HepG2 (cell line): Measurements from ENCODE around the gene KMT2A. TPM values are rescaled to one million over a fixed set of nuclear protein-coding genes. Genes with fewer than 3 reads are reported as not detected.

Experiments
- BORCS8-MEF2B ChIP-seq: sonication (generic); formaldehyde crosslinking; IDR thresholded peaks from 2 replicates; pipeline ENCODE4 v1.8.0; 2022; ENCODE audit warnings: mild to moderate bottlenecking, missing genetic modification reagents
- DR1 ChIP-seq: sonication (generic); formaldehyde crosslinking; IDR thresholded peaks from 2 replicates; pipeline ENCODE4 v1.8.0; 2021; ENCODE audit warnings: mild to moderate bottlenecking, missing genetic modification reagents, inconsistent platforms
- ETV5 ChIP-seq: IDR thresholded peaks from 2 replicates; pipeline ENCODE4 v1.6.1; 2018; ENCODE audit warnings: missing biosample characterization, missing genetic modification reagents, inconsistent platforms, borderline replicate concordance
- GRHL1 ChIP-seq: sonication (generic); formaldehyde crosslinking; conservative IDR thresholded peaks from 2 replicates; pipeline ENCODE4 v1.8.0; 2022; ENCODE audit warnings: missing genetic modification reagents
- HNF1B ChIP-seq: sonication (generic); formaldehyde crosslinking; IDR thresholded peaks from 2 replicates; pipeline ENCODE4 v1.5.1; 2020; ENCODE audit warnings: mild to moderate bottlenecking, moderate library complexity, missing genetic modification reagents
- MXD3 ChIP-seq: IDR thresholded peaks from 2 replicates; pipeline ENCODE4 v1.6.1; 2016; ENCODE audit warnings: mild to moderate bottlenecking, missing biosample characterization, missing genetic modification reagents
- PBX2 ChIP-seq: IDR thresholded peaks from 2 replicates; pipeline ENCODE4 v1.6.1; 2016; ENCODE audit warnings: control low read depth
- SATB2 ChIP-seq: sonication (generic); formaldehyde crosslinking; IDR thresholded peaks from 2 replicates; pipeline ENCODE4 v1.5.0; 2020; ENCODE audit warnings: missing genetic modification reagents
- SKI ChIP-seq: fragments of 450-650 bp; IDR thresholded peaks from one replicate; pipeline ENCODE4 v1.6.1; 2018; ENCODE audit warnings: mild to moderate bottlenecking; ENCODE audit not compliant: partially characterized antibody
- SOX6 ChIP-seq, 2 experiments: fragments of 450-650 bp in 1 of 2; sonication (generic) in 1 of 2; formaldehyde crosslinking in 1 of 2; IDR thresholded peaks; 2 replicates each; pipeline versions ENCODE4 v1.4.0 to v1.6.1; 2017 to 2020; ENCODE audit warnings: antibody characterized with exemption in 1 of 2, mild to moderate bottlenecking in 1 of 2, missing genetic modification reagents in 1 of 2
- TAF1 ChIP-seq: sonication (generic); formaldehyde crosslinking; IDR thresholded peaks from 2 replicates; pipeline ENCODE4 v1.4.0; 2020; ENCODE audit warnings: missing genetic modification reagents
- TBL1XR1 ChIP-seq: fragments of 150-350 bp; IDR thresholded peaks from 2 replicates; pipeline ENCODE4 v1.6.1; 2014; ENCODE audit warnings: borderline replicate concordance, low read length; ENCODE audit not compliant: partially characterized antibody
- TOE1 ChIP-seq: sonication (generic); formaldehyde crosslinking; IDR thresholded peaks from 2 replicates; pipeline ENCODE4 v1.4.0; 2020; ENCODE audit warnings: mild to moderate bottlenecking, missing genetic modification reagents
- ZBTB14 ChIP-seq: sonication (generic); formaldehyde crosslinking; IDR thresholded peaks from 2 replicates; pipeline ENCODE4 v1.4.0; 2020; ENCODE audit warnings: missing genetic modification reagents
- ZBTB2 ChIP-seq: sonication (generic); formaldehyde crosslinking; IDR thresholded peaks from 2 replicates; pipeline ENCODE4 v1.8.0; 2022; ENCODE audit warnings: low read depth, missing genetic modification reagents
- ZFAT ChIP-seq: sonication (generic); formaldehyde crosslinking; conservative IDR thresholded peaks from 2 replicates; pipeline ENCODE4 v1.8.1; 2023; ENCODE audit warnings: missing genetic modification reagents, inconsistent platforms
- ZFP36L2 ChIP-seq: sonication (generic); formaldehyde crosslinking; IDR thresholded peaks from 2 replicates; pipeline ENCODE4 v1.4.0; 2020; ENCODE audit warnings: missing genetic modification reagents
- ZNF136 ChIP-seq: sonication (generic); formaldehyde crosslinking; IDR thresholded peaks from 2 replicates; pipeline ENCODE4 v1.8.1; 2022; ENCODE audit warnings: low read depth, mild to moderate bottlenecking, moderate library complexity, missing genetic modification reagents
- ZNF607 ChIP-seq: sonication (generic); formaldehyde crosslinking; IDR thresholded peaks from 2 replicates; pipeline ENCODE4 v1.5.1; 2020; ENCODE audit warnings: missing genetic modification reagents, mild to moderate bottlenecking, borderline replicate concordance
- ZNF619 ChIP-seq: sonication (generic); formaldehyde crosslinking; IDR thresholded peaks from 2 replicates; pipeline ENCODE4 v1.4.0; 2020; ENCODE audit warnings: mild to moderate bottlenecking, missing genetic modification reagents
- polyA plus RNA-seq, 8 experiments: library from polyadenylated mRNA; depleted of rRNA in 3 of 8; stranded (reverse) in 7 of 8; unstranded in 1 of 8; fragments of >200 nt; fragmentation: Illumina TruSeq in 4 of 8; extraction: Trizol in 4 of 8; gene quantifications; 2 replicates each; pipeline versions ENCODE4 v1.2.1 to v1.2.3, GENCODE V29; 2011 to 2016; ENCODE audit warnings: low read depth in 4 of 8, missing spikeins in 1 of 8, mixed read lengths in 1 of 8; ENCODE audit not compliant: insufficient read depth in 1 of 8
- total RNA-seq, 5 experiments: library from RNA; depleted of rRNA; stranded (reverse); fragments of >200 nt; fragmentation: Illumina TruSeq; extraction: Trizol; gene quantifications; 2 replicates each; pipeline ENCODE4 v1.2.3, GENCODE V29; 2016; ENCODE audit warnings: low read depth in 1 of 5

The KMT2A gene
- total and polyA plus RNA-seq, 2 of the 13 experiments (the other 11 are each of a cell fraction or from before 2014, with no cell fraction given), result 12.4 to 20.0 TPM

- peak; percentile 32; the same call in 1 of the 2 replicates for TF ChIP-seq HNF1B (CRISPR knock-in tag)
- TF ChIP-seq ZNF607, result peak; percentile 60; the same call in 1 of the 2 replicates
- TF ChIP-seq ZFP36L2 (CRISPR knock-in tag), result no peak
- no peak for TF ChIP-seq ETV5 (CRISPR knock-in tag)
- peak; percentile 68 for TF ChIP-seq MXD3
- TF ChIP-seq ZNF619 (CRISPR knock-in tag), result no peak
- TF ChIP-seq ZFAT (CRISPR knock-in tag), result no peak
- TF ChIP-seq SATB2, result no peak
- TF ChIP-seq ZNF136, result no peak
- TF ChIP-seq ZBTB2 (CRISPR knock-in tag), result peak; percentile 35; the same call in 1 of the 2 replicates
- peak; percentile 55; the same call in 1 of the 2 replicates for TF ChIP-seq TAF1 (CRISPR knock-in tag)
- no peak for TF ChIP-seq TBL1XR1
- TF ChIP-seq BORCS8-MEF2B, result peak; percentile 31
- no peak for TF ChIP-seq TOE1 (CRISPR knock-in tag)
- no peak for TF ChIP-seq DR1 (CRISPR knock-in tag)
- no peak for TF ChIP-seq SKI
- no peak for TF ChIP-seq PBX2 (CRISPR knock-in tag)
- TF ChIP-seq GRHL1 (CRISPR knock-in tag), result no peak
- no peak for TF ChIP-seq SOX6 (IDR thresholded peaks at IDR 0.05)
- peak; percentile 55; the same call in 1 of the 2 replicates for TF ChIP-seq SOX6 (CRISPR knock-in tag; IDR thresholded peaks at IDR 0.05)
- peak; percentile 48; the same call in 1 of the 2 replicates for TF ChIP-seq ZBTB14 (CRISPR knock-in tag)
Measured at GRCh38 chr11:118530683-118531596, 94.6 kb downstream of the KMT2A start, which contains the start of gene TMEM25 (continued).
